GM12801 (cell line): ENCODE results near the gene VAMP5.

ENCODE experiments used
- CTCF ChIP-seq: IDR thresholded peaks from one replicate; pipeline ENCODE4 v1.5.1; 2011; ENCODE audit warnings: control low read depth; ENCODE audit not compliant: insufficient read length; ENCODE audit errors: extremely low read depth

VAMP5 gene

GRCh38 chr2:85540133-85540648, 44.0 kb upstream of the VAMP5 start:
- no peak for TF ChIP-seq CTCF

- no peak for TF ChIP-seq CTCF
These were observed 43.0 kb upstream of the VAMP5 start for GRCh38 chr2:85541262-85541661.

DNA sequence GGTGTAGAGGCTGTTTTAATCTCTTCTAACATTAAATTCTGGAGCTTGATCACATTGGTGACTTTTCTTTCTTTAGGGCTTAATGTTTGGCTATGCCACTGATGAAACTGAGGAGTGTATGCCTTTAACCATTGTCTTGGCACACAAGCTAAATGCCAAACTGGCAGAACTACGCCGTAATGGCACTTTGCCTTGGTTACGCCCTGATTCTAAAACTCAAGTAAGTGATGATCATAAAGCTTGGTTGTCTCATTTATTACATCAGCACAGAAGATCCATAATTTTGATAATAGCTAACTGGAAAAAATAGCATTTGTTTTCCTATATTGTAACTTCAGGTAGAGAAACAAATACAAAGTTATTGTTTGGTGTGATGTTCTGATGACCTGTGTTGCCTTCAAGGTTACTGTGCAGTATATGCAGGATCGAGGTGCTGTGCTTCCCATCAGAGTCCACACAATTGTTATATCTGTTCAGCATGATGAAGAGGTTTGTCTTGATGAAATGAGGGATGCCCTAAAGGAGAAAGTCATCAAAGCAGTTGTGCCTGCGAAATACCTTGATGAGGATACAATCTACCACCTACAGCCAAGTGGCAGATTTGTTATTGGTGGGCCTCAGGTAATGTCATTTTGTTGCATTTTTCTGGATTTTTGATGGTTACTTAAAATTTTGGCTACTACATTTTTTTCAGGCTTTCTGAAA, 42.3 kb upstream of the VAMP5 start:
- no peak for TF ChIP-seq CTCF

DNA sequence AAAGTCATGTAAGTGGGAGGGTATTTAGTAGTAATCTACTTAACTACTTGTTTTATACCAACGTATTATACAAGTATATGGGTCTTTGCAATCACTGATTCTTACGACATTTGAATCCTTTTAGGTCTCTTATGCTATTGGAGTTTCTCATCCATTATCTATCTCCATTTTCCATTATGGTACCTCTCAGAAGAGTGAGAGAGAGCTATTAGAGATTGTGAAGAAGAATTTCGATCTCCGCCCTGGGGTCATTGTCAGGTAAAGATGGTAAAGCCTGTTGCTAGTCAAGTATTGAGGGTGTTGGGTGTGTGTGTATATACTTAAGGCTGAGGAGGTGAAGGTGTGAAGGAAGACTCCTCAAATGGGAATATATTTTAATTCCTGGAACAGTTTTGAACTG, 41.5 kb upstream of the VAMP5 start:
- TF ChIP-seq CTCF = no peak

GRCh38 chr2:85545780-85546240, 38.4 kb upstream of the VAMP5 start:
- TF ChIP-seq CTCF = no peak

DNA sequence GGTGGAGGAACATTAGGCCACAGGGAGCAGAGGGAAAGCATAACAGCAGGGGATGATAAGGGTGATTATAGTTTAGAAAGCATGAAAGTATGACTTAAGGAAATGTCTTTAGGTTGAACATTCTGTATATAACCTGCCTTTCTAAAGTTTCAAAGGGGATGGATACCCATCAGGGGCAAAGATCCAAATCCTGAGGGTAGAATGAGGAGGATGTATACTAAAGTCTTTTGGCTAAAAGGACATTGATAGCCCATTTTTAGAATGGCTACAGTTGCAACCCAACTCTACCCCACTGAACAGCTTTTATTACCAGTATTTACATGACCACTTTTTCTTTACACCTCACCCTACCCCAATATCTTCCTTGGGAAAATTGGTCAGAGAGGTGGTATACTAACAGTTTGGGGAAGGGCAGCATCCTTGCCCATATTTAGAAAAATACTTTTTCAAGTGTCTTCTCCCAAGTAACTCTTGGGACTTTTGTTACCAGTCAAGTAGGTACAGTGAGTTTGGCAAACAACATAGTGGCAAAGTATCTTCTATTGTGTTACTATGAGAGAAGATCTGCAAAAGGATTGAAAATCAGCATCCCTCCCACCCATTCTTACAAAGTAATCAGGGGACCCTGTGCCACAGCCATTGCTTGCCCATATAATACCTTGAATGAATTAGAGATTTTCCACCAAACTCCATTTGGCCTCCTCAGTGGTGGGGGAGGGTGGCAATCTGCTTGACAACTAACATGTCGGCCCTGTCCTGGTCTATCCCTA, 37.0 kb upstream of the VAMP5 start:
- no peak for TF ChIP-seq CTCF

GRCh38 chr2:85547859-85548607, 36.2 kb upstream of the VAMP5 start:
- no peak for TF ChIP-seq CTCF
